SK-N-SH (cell line): ENCODE measurements around the gene HSPH1. TPM values are rescaled to one million over a fixed set of nuclear protein-coding genes. Genes with fewer than 3 reads are reported as not detected.

ENCODE experiments used
- CTCF ChIA-PET: fragments of 300-600, 350-600 bp; formaldehyde crosslinking; extraction: SDS; loops from one replicate; lab custom pipeline; 2021; lab: Yijun Ruan, JAX
- POLR2A ChIA-PET: fragments of 350-600 bp; sonication (Branson Sonifier 250); formaldehyde crosslinking; extraction: SDS; loops from one replicate; lab custom pipeline; 2020; ENCODE audit warnings: antibody characterized with exemption, inconsistent platforms; lab: Yijun Ruan, JAX
- DNase-seq: peaks from one replicate; pipeline ENCODE4 v3.0.0; 2012
- H2AFZ ChIP-seq: fragments of 200-600 bp; sonication (generic); 2 replicates; pipeline ENCODE4 v1.8.1; 2016; ENCODE audit warnings: antibody characterized with exemption, mild to moderate bottlenecking, low read depth
- H3F3A ChIP-seq: fragments of 200-600 bp; sonication (generic); replicated peaks from 2 replicates; pipeline ENCODE3; 2016; ENCODE audit warnings: antibody characterized with exemption, mild to moderate bottlenecking; ENCODE audit not compliant: insufficient read depth
- H3K27ac ChIP-seq, 2 experiments: fragments of 200-500 bp in 1 of 2; fragments of 200-600 bp in 1 of 2; sonication (Bioruptor generic) in 1 of 2; sonication (generic), shearing (Covaris generic) in 1 of 2; 2 replicates each; pipeline versions ENCODE4 v1.5.1 to v1.6.1; 2014 to 2016; ENCODE audit warnings: low read depth in 2 of 2, inconsistent platforms in 1 of 2, low read length in 1 of 2, mild to moderate bottlenecking in 1 of 2, mixed read lengths in 1 of 2
- H3K27me3 ChIP-seq: fragments of 200-600 bp; sonication (generic), shearing (Covaris generic); 2 replicates; pipeline ENCODE4 v1.6.1; 2016; ENCODE audit warnings: mixed run types; ENCODE audit not compliant: insufficient read depth
- H3K36me3 ChIP-seq, 2 experiments: fragments of 200-500 bp in 1 of 2; fragments of 200-600 bp in 1 of 2; sonication (Bioruptor generic) in 1 of 2; sonication (generic) in 1 of 2; replicated peaks in 1 of 2; 2 replicates each; pipeline versions ENCODE3 to v1.5.1; 2014 to 2016; ENCODE audit warnings: low read length in 1 of 2, mild to moderate bottlenecking in 1 of 2; ENCODE audit not compliant: insufficient read depth in 2 of 2, control insufficient read depth in 1 of 2
- H3K4me1 ChIP-seq, 2 experiments: fragments of 200-500 bp in 1 of 2; fragments of 200-600 bp in 1 of 2; sonication (Bioruptor generic) in 1 of 2; sonication (generic), shearing (Covaris generic) in 1 of 2; 2 replicates each; pipeline versions ENCODE4 v1.5.1 to v1.6.1; 2014 to 2016; ENCODE audit warnings: low read depth in 1 of 2, low read length in 1 of 2, mixed run types in 1 of 2; ENCODE audit not compliant: insufficient read depth in 2 of 2, control insufficient read depth in 1 of 2
- H3K4me2 ChIP-seq: fragments of 200-600 bp; sonication (generic), shearing (Covaris generic); 2 replicates; pipeline ENCODE4 v1.6.1; 2017; ENCODE audit warnings: mixed run types
- H3K4me3 ChIP-seq, 2 experiments: fragments of 200-500 bp in 1 of 2; fragments of 200-600 bp in 1 of 2; sonication (Bioruptor generic) in 1 of 2; sonication (generic), shearing (Covaris generic) in 1 of 2; 2 replicates each; pipeline versions ENCODE4 v1.5.1 to v1.8.1; 2014 to 2016; ENCODE audit warnings: low read depth in 2 of 2, inconsistent platforms in 1 of 2, low read length in 1 of 2, mild to moderate bottlenecking in 1 of 2, mixed read lengths in 1 of 2, moderate library complexity in 1 of 2
- H3K79me2 ChIP-seq: fragments of 200-600 bp; sonication (generic); 2 replicates; pipeline ENCODE4 v1.8.1; 2017; ENCODE audit warnings: mild to moderate bottlenecking; ENCODE audit not compliant: insufficient read depth
- H3K9ac ChIP-seq: fragments of 200-600 bp; sonication (generic); 2 replicates; pipeline ENCODE4 v1.6.1; 2017; ENCODE audit warnings: mixed run types
- H3K9me2 ChIP-seq: fragments of 200-600 bp; sonication (generic); 2 replicates; pipeline ENCODE4 v1.6.1; 2017; ENCODE audit warnings: mixed run types
- H3K9me3 ChIP-seq: fragments of 200-600 bp; sonication (generic); 2 replicates; pipeline ENCODE4 v1.6.1; 2017; ENCODE audit warnings: mixed run types, mild to moderate bottlenecking, moderate library complexity
- H4K20me1 ChIP-seq: fragments of 200-600 bp; sonication (generic); 2 replicates; pipeline ENCODE4 v1.6.1; 2017; ENCODE audit warnings: mild to moderate bottlenecking, mixed run types; ENCODE audit not compliant: insufficient read depth
- ELF1 ChIP-seq: IDR thresholded peaks from 2 replicates; pipeline ENCODE4 v1.4.0; 2012
- EP300 ChIP-seq, 2 experiments: IDR thresholded peaks; 2 replicates each; pipeline versions ENCODE4 v1.4.0 to v1.6.1; 2012; ENCODE audit warnings: borderline replicate concordance in 1 of 2, low read depth in 1 of 2, low read length in 1 of 2
- EZH2phosphoT487 ChIP-seq: fragments of 200-600 bp; sonication (generic); IDR thresholded peaks from 2 replicates; pipeline ENCODE4 v1.6.1; 2017; ENCODE audit warnings: low read depth, mixed run types, mild to moderate bottlenecking, antibody characterized with exemption, moderate library complexity, borderline replicate concordance
- FOXJ3 ChIP-seq: sonication (generic); formaldehyde crosslinking; IDR thresholded peaks from 2 replicates; pipeline ENCODE4 v1.5.1; 2020; ENCODE audit warnings: mild to moderate bottlenecking, missing genetic modification reagents
- FOXM1 ChIP-seq: IDR thresholded peaks from 2 replicates; pipeline ENCODE4 v1.4.0; 2012; ENCODE audit warnings: low read depth, mild to moderate bottlenecking
- GATA2 ChIP-seq: sonication (generic); formaldehyde crosslinking; IDR thresholded peaks from 2 replicates; pipeline ENCODE4 v1.5.0; 2020; ENCODE audit warnings: mild to moderate bottlenecking, missing genetic modification reagents
- JUND ChIP-seq: IDR thresholded peaks from 2 replicates; pipeline ENCODE4 v1.4.0; 2012
- MAX ChIP-seq: IDR thresholded peaks from 2 replicates; pipeline ENCODE4 v1.4.0; 2012; ENCODE audit warnings: low read depth
- MEF2A ChIP-seq: IDR thresholded peaks from 2 replicates; pipeline ENCODE4 v1.4.0; 2012; ENCODE audit warnings: low read depth, borderline replicate concordance
- MXI1 ChIP-seq: IDR thresholded peaks from 2 replicates; pipeline ENCODE4 v1.6.1; 2012; ENCODE audit warnings: mild to moderate bottlenecking, low read depth, low read length, improper control_type of control experiment
- PBX3 ChIP-seq: IDR thresholded peaks from 2 replicates; pipeline ENCODE4; 2012
- RAD21 ChIP-seq: IDR thresholded peaks from 2 replicates; pipeline ENCODE4 v1.6.1; 2012; ENCODE audit warnings: mild to moderate bottlenecking, low read length
- RCOR1 ChIP-seq: fragments of 150-350 bp; IDR thresholded peaks from 2 replicates; pipeline ENCODE4 v1.6.1; 2017; ENCODE audit warnings: antibody characterized with exemption, low read length
- RFX5 ChIP-seq: IDR thresholded peaks from 2 replicates; pipeline ENCODE4 v1.6.1; 2012; ENCODE audit warnings: mild to moderate bottlenecking, improper control_type of control experiment, low read length
- SIN3A ChIP-seq: IDR thresholded peaks from 2 replicates; pipeline ENCODE4 v1.6.1; 2012; ENCODE audit warnings: low read depth, mild to moderate bottlenecking, low read length, moderate library complexity, borderline replicate concordance
- TAF1 ChIP-seq: IDR thresholded peaks from 2 replicates; pipeline ENCODE4 v1.6.1; 2012; ENCODE audit warnings: low read depth, mild to moderate bottlenecking, low read length, moderate library complexity, borderline replicate concordance
- TEAD4 ChIP-seq: IDR thresholded peaks from 2 replicates; pipeline ENCODE4 v1.4.0; 2012; ENCODE audit warnings: mild to moderate bottlenecking, borderline replicate concordance; ENCODE audit not compliant: insufficient read depth
- USF2 ChIP-seq: fragments of 150-350 bp; IDR thresholded peaks from 2 replicates; pipeline ENCODE4 v1.6.1; 2017; ENCODE audit warnings: antibody characterized with exemption, low read length, low read depth, borderline replicate concordance
- ZBTB33 ChIP-seq: IDR thresholded peaks from 2 replicates; pipeline ENCODE4 v1.4.0; 2012; ENCODE audit warnings: low read depth, borderline replicate concordance
- WGBS: methylation state at CpG from one replicate; pipeline ENCODE4 v1.1.6; 2017; ENCODE audit warnings: low lambda C conversion rate; 5-methylcytosine and 5-hydroxymethylcytosine counted together
- polyA plus RNA-seq, 3 experiments: library from polyadenylated mRNA; depleted of rRNA; stranded (reverse); fragments of >200 nt; gene quantifications; 2 replicates each; pipeline ENCODE4 v1.2.3, GENCODE V29; 2012

Gene HSPH1
- polyA plus RNA-seq, 1 of the 3 experiments (the other 2 are of a cell fraction), result 32.8 TPM

- POLR2A ChIA-PET, result no interaction called here
Observed at GRCh38 chr13:31133621-31134020, 28.1 kb downstream of the HSPH1 start.

More at GRCh38 chr13:31133621-31134020, 28.1 kb downstream of the HSPH1 start:
- Histone ChIP-seq H2AFZ (no peak overlapping the region), H4K20me1 (no peaks in the 10 kb centered on the region), H3K9me2 (no peaks in the 10 kb centered on the region), H3K4me1 (no peaks in the 10 kb centered on the region), H3K36me3 (peaks cover 34 to 45% of the 10 kb centered on the region in 2 experiments), H3K9ac (no peak overlapping the region), H3F3A (peaks cover 5% of the 10 kb centered on the region), H3K79me2 (no peaks in the 10 kb centered on the region), H3K4me3 (no peak overlapping the region), H3K27ac (no peak overlapping the region), H3K27me3 (no peaks in the 10 kb centered on the region), H3K9me3 (no peaks in the 10 kb centered on the region), H3K4me2 (no peak overlapping the region)
- 98% methylated on average over 5 of the region's 5 CpGs for WGBS
- no peak for TF ChIP-seq JUND
- TF ChIP-seq ZBTB33, result no peak
- TF ChIP-seq EP300 (IDR thresholded peaks at IDR 0.05; ENCODE audit: borderline replicate concordance in 1 of 2, low read depth in 1 of 2, low read length in 1 of 2), result no peak
- TF ChIP-seq RAD21, result no peak
- no peak for TF ChIP-seq TAF1
- no peak for TF ChIP-seq MAX
- TF ChIP-seq FOXJ3 (CRISPR knock-in tag), result no peak
- no peak for TF ChIP-seq FOXM1
- no peak for TF ChIP-seq GATA2 (CRISPR knock-in tag)
- TF ChIP-seq MXI1, result no peak
- TF ChIP-seq SIN3A, result no peak
- TF ChIP-seq ELF1, result no peak
- no peak for TF ChIP-seq PBX3
- no peak for TF ChIP-seq RCOR1
- no peak for TF ChIP-seq RFX5
- TF ChIP-seq EZH2phosphoT487, result no peak
- TF ChIP-seq USF2, result no peak
- TF ChIP-seq MEF2A, result no peak
- TF ChIP-seq TEAD4, result no peak
- no peak for DNase-seq
- CTCF ChIA-PET, result interaction anchor here (1.0 to 2.3 kb wide), 2 partner anchors 11 to 68 kb away, joined by 3 to 7 read pairs; no protein-coding TSS in a partner anchor
